Measurements from ENCODE around the gene EMP2. TPM values are rescaled to one million over a fixed set of nuclear protein-coding genes. Genes with fewer than 3 reads are reported as not detected.
"Not testable (repeated sequence)": the region's sequence is repeated elsewhere in the genome, so short reads cannot be mapped to it uniquely, and the experiment has no call there.

EMP2 gene
- total RNA-seq, 1 donor from 2014 or later: 518 TPM

GRCh38 chr16:10537946-10538345 is 42.5 kb downstream of the EMP2 start:
- no peak for ATAC-seq
- Histone ChIP-seq H3K27me3 (ENCODE audit: low read depth) (no peaks in the 10 kb centered on the region), H3K4me1 (peaks cover 4% of the 10 kb centered on the region), H3K4me3 (no peak overlapping the region), H3K9me3 (no peaks in the 10 kb centered on the region), H3K27ac (no peak overlapping the region), H3K36me3 (peaks cover 100% of the 10 kb centered on the region)
- intact Hi-C loops (cut with DNase I): no loop called here
- TF ChIP-seq CTCF (IDR thresholded peaks at IDR 0.05): no peak
- DNase-seq: no peak

- intact Hi-C loops (cut with DNase I): no loop called here
- Histone ChIP-seq H3K36me3 (peaks cover 100% of the 10 kb centered on the region), H3K27me3 (ENCODE audit: low read depth) (no peaks in the 10 kb centered on the region), H3K4me3 (no peak overlapping the region), H3K27ac (peak overlapping the region; percentile 31), H3K4me1 (peaks cover 4% of the 10 kb centered on the region), H3K9me3 (no peaks in the 10 kb centered on the region)
- DNase-seq: no peak
- no peak for ATAC-seq
- TF ChIP-seq CTCF (IDR thresholded peaks at IDR 0.05): no peak
These were observed 43.5 kb downstream of the EMP2 start for GRCh38 chr16:10536814-10537389.

- ATAC-seq; H3K27me3 ChIP-seq (ENCODE audit: low read depth); H3K4me3 ChIP-seq; DNase-seq; H3K4me1 ChIP-seq; intact Hi-C loops (cut with DNase I); H3K9me3 ChIP-seq: not testable (repeated sequence)
- peak overlapping the region; percentile 31 for H3K27ac ChIP-seq
- H3K36me3 ChIP-seq: peaks cover 100% of the 10 kb centered on the region
These were observed 44.1 kb downstream of the EMP2 start for GRCh38 chr16:10536328-10536727.

GRCh38 chr16:10535461-10535860 is 44.9 kb downstream of the EMP2 start:
- no peaks in the 10 kb centered on the region for H3K4me1 ChIP-seq
- peaks cover 100% of the 10 kb centered on the region for H3K36me3 ChIP-seq
- ATAC-seq (no peak), DNase-seq (no peak)
- H3K27me3 ChIP-seq (ENCODE audit: low read depth): no peaks in the 10 kb centered on the region
- intact Hi-C loops (cut with DNase I): no loop called here
- TF ChIP-seq CTCF (IDR thresholded peaks at IDR 0.05): no peak
- no peak overlapping the region for H3K27ac ChIP-seq
- no peaks in the 10 kb centered on the region for H3K9me3 ChIP-seq
- H3K4me3 ChIP-seq: no peak overlapping the region

- Histone ChIP-seq H3K27ac (no peak overlapping the region), H3K4me3 (no peak overlapping the region), H3K27me3 (ENCODE audit: low read depth) (no peaks in the 10 kb centered on the region), H3K36me3 (peaks cover 100% of the 10 kb centered on the region), H3K9me3 (no peaks in the 10 kb centered on the region), H3K4me1 (no peaks in the 10 kb centered on the region)
- intact Hi-C loops (cut with DNase I): no loop called here
- TF ChIP-seq CTCF (IDR thresholded peaks at IDR 0.05): no peak
- ATAC-seq: no peak
- no peak for DNase-seq
These were observed 45.6 kb downstream of the EMP2 start for GRCh38 chr16:10534748-10535147.

- peaks cover 97% of the 10 kb centered on the region for H3K36me3 ChIP-seq
- H3K27ac ChIP-seq; H3K9me3 ChIP-seq; DNase-seq; H3K27me3 ChIP-seq (ENCODE audit: low read depth); intact Hi-C loops (cut with DNase I); H3K4me1 ChIP-seq; H3K4me3 ChIP-seq: not testable (repeated sequence)
- ATAC-seq: peak in 1 of 2 donors; percentile 15
These were observed 46.8 kb downstream of the EMP2 start for GRCh38 chr16:10533612-10534011.

- Histone ChIP-seq H3K9me3 (no peaks in the 10 kb centered on the region), H3K27me3 (ENCODE audit: low read depth) (no peaks in the 10 kb centered on the region), H3K36me3 (peaks cover 97% of the 10 kb centered on the region), H3K27ac (no peak overlapping the region), H3K4me1 (no peaks in the 10 kb centered on the region), H3K4me3 (no peak overlapping the region)
- no peak for DNase-seq
- intact Hi-C loops (cut with DNase I): no loop called here
- no peak for ATAC-seq
- no peak for TF ChIP-seq CTCF (IDR thresholded peaks at IDR 0.05)
These were observed 48.8 kb downstream of the EMP2 start for GRCh38 chr16:10531582-10531981.

Measured in lower lobe of right lung (tissue), 2 donors.